CD4-positive, alpha-beta T cell (primary cell): ENCODE results near the gene ARHGAP42. TPM values are rescaled to one million over a fixed set of nuclear protein-coding genes. Genes with fewer than 3 reads are reported as not detected.

Experiments used
- ATAC-seq: fragments of 200-7000 bp; cut with Tn5 transposase; one replicate; pipeline ENCODE4 v1.10.0; 2022; ENCODE audit warnings: mild to moderate bottlenecking; ENCODE audit not compliant: poor library complexity
- CTCF ChIA-PET: fragments of 350-600 bp; sonication (Branson Sonifier 250); formaldehyde crosslinking; loops from one replicate; lab custom pipeline; 2021; ENCODE audit warnings: antibody characterized with exemption, inconsistent platforms; lab: Charles Lee
- POLR2A ChIA-PET: fragments of 350-600 bp; sonication (Branson Sonifier 250); formaldehyde crosslinking; loops from one replicate; lab custom pipeline; 2021; ENCODE audit warnings: antibody characterized with exemption, inconsistent platforms; lab: Charles Lee
- DNase-seq, 14 experiments: peaks; one replicate each; pipeline ENCODE4 v3.0.0-alpha.2; 2013 to 2020; ENCODE audit warnings: mixed read lengths in 2 of 14
- H3K27ac ChIP-seq, 2 donors: one replicate each; pipeline versions ENCODE4 v1.5.1 to v1.7.0; 2013; ENCODE audit warnings: low read length in 2 of 2, low read depth in 1 of 2, mild to moderate bottlenecking in 1 of 2
- H3K27me3 ChIP-seq, 2 experiments: 1 replicate in 1 of 2; 2 replicates in 1 of 2; pipeline versions ENCODE4 v1.6.1 to v1.7.0; 2013; ENCODE audit warnings: low read length in 2 of 2, control low read depth in 1 of 2, mild to moderate bottlenecking in 1 of 2, moderate library complexity in 1 of 2; ENCODE audit not compliant: insufficient read depth in 2 of 2, control insufficient read depth in 1 of 2
- H3K36me3 ChIP-seq: one replicate; pipeline ENCODE4 v1.6.1; 2013; ENCODE audit warnings: low read length, control low read depth; ENCODE audit not compliant: insufficient read depth
- H3K4me1 ChIP-seq: one replicate; pipeline ENCODE4 v1.6.1; 2013; ENCODE audit warnings: low read length, control low read depth; ENCODE audit not compliant: insufficient read depth
- H3K4me3 ChIP-seq: one replicate; pipeline ENCODE4 v1.5.1; 2013; ENCODE audit warnings: mild to moderate bottlenecking, low read length, moderate library complexity
- H3K9me3 ChIP-seq, 2 experiments: 1 replicate in 1 of 2; 2 replicates in 1 of 2; pipeline versions ENCODE4 v1.6.1 to v1.7.0; 2013; ENCODE audit warnings: low read length in 2 of 2, mild to moderate bottlenecking in 2 of 2, control low read depth in 1 of 2, moderate library complexity in 1 of 2; ENCODE audit not compliant: control insufficient read depth in 1 of 2, insufficient read depth in 1 of 2
- H3K27ac Mint-ChIP-seq: one replicate; pipeline ENCODE4 v1.8.0; 2020; ENCODE audit warnings: mixed read lengths
- H3K27me3 Mint-ChIP-seq: one replicate; pipeline ENCODE4 v1.8.0; 2021; ENCODE audit warnings: mixed read lengths
- H3K36me3 Mint-ChIP-seq: one replicate; pipeline ENCODE4 v1.8.0; 2021; ENCODE audit warnings: low read depth, mixed read lengths
- H3K4me1 Mint-ChIP-seq: one replicate; pipeline ENCODE4 v1.8.0; 2021; ENCODE audit warnings: low read depth, mixed read lengths
- H3K4me3 Mint-ChIP-seq: one replicate; pipeline ENCODE4 v1.8.0; 2020; ENCODE audit warnings: mild to moderate bottlenecking, mixed read lengths
- H3K9me3 Mint-ChIP-seq: one replicate; pipeline ENCODE4 v1.8.0; 2020; ENCODE audit warnings: mixed read lengths
- CTCF ChIP-seq: fragments of 200-600 bp; IDR thresholded peaks from one replicate; pipeline ENCODE4 v1.8.0; 2022; ENCODE audit warnings: antibody characterized with exemption, mild to moderate bottlenecking
- intact Hi-C, 2 experiments: fragments of 100-400 bp; cut with DNase I in 1 of 2; cut with micrococcal nuclease in 1 of 2; formaldehyde crosslinking; loops; one replicate each; pipeline versions ENCODE4 v1.15.1 to v1.9.0; 2023 to 2025; cut with DNase I, micrococcal nuclease
- total RNA-seq, 174 experiments: library from RNA in 2 of 174; stranded (reverse) in 2 of 174; gene quantifications; one replicate each; pipeline ENCODE4 v1.2.3 and lab custom pipeline; 2021 to 2026

The ARHGAP42 gene
- total RNA-seq, 2 experiments from 2014 or later = not detected

GRCh38 chr11:100902454-100903141 is 215.5 kb downstream of the ARHGAP42 start:
- Histone ChIP-seq H3K27ac (no peak overlapping the region), H3K4me1 (no peaks in the 10 kb centered on the region), H3K4me3 (no peak overlapping the region), H3K36me3 (no peaks in the 10 kb centered on the region), H3K9me3 (peaks cover 0 to 13% of the 10 kb centered on the region in 2 experiments), H3K27me3 (no peaks in the 10 kb centered on the region)
- Mint-ChIP-seq H3K36me3 (no peaks in the 10 kb centered on the region), H3K27ac (no peak overlapping the region), H3K4me3 (no peak overlapping the region), H3K4me1 (no peaks in the 10 kb centered on the region), H3K9me3 (no peaks in the 10 kb centered on the region), H3K27me3 (no peaks in the 10 kb centered on the region)
- ATAC-seq (no peak), DNase-seq (no peak)
- POLR2A ChIA-PET = no interaction called here
- CTCF ChIA-PET = no interaction called here
- TF ChIP-seq CTCF = no peak
- intact Hi-C loops = no loop called here

DNA sequence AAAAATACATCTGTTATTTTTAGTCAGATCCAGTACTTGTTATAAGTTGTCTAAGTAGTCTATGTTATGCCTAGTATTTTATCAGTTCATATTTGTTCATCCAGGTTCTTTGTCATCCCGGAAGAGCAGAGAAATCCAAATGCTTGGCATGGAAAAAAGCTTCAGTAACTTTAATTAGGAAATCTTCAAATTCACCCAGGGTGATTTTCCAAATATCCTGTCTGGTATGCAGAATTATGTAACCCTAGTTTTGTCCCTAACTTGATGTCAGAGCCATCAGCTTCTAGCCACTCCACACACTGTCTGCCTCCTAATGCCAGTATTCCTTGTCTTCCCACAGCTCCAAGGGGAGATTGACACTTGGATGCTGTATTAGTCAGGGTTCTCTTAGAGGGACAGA is 216.2 kb downstream of the ARHGAP42 start:
- no peaks in the 10 kb centered on the region for H3K27me3 ChIP-seq
- no peaks in the 10 kb centered on the region for H3K4me1 ChIP-seq
- Mint-ChIP-seq H3K27me3 (no peaks in the 10 kb centered on the region), H3K9me3 (peaks cover 2% of the 10 kb centered on the region), H3K4me3 (no peak overlapping the region), H3K36me3 (no peaks in the 10 kb centered on the region), H3K4me1 (no peaks in the 10 kb centered on the region), H3K27ac (no peak overlapping the region)
- TF ChIP-seq CTCF = no peak
- intact Hi-C loops = no loop called here
- CTCF ChIA-PET = no interaction called here
- ATAC-seq (no peak), DNase-seq (no peak)
- H3K9me3 ChIP-seq = peaks cover 0 to 13% of the 10 kb centered on the region in 2 experiments
- no peak overlapping the region for H3K4me3 ChIP-seq
- no peak overlapping the region for H3K27ac ChIP-seq
- no peaks in the 10 kb centered on the region for H3K36me3 ChIP-seq
- POLR2A ChIA-PET = no interaction called here

DNA sequence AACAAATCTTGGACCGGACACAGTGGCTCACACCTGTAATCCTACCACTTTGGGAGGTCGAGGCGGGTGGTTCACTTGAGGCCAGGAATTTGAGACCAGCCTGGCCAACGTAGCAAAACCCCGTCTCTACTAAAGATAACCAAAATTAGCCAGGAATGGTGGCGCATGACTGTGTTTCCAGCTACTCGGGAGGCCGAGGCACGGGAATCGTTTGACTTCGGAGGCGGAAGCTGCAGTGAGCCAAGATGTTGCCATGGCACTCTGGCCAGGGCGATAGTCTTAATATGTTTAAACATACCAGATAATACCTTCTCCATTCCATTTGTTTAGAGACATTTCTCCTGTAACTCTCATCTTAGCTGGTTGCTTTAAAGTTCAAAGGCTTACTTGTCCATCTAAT is 218.6 kb downstream of the ARHGAP42 start:
- no peak for TF ChIP-seq CTCF
- H3K27ac Mint-ChIP-seq = no peak overlapping the region

More for the DNA sequence above, 218.6 kb downstream of the ARHGAP42 start:
- DNase-seq (no peak), ATAC-seq (no peak)
- Mint-ChIP-seq H3K9me3 (peaks cover 3% of the 10 kb centered on the region), H3K36me3 (no peaks in the 10 kb centered on the region), H3K4me1 (no peaks in the 10 kb centered on the region), H3K4me3 (no peak overlapping the region), H3K27me3 (no peaks in the 10 kb centered on the region)
- Histone ChIP-seq H3K27me3 (no peaks in the 10 kb centered on the region), H3K27ac (no peak overlapping the region), H3K4me3 (no peak overlapping the region), H3K4me1 (no peaks in the 10 kb centered on the region), H3K9me3 (peaks cover 0 to 13% of the 10 kb centered on the region in 2 experiments), H3K36me3 (no peaks in the 10 kb centered on the region)
- CTCF ChIA-PET = no interaction called here
- POLR2A ChIA-PET = no interaction called here
- intact Hi-C loops = no loop called here
